Measurements from ENCODE around the gene TRIM33.

DNA sequence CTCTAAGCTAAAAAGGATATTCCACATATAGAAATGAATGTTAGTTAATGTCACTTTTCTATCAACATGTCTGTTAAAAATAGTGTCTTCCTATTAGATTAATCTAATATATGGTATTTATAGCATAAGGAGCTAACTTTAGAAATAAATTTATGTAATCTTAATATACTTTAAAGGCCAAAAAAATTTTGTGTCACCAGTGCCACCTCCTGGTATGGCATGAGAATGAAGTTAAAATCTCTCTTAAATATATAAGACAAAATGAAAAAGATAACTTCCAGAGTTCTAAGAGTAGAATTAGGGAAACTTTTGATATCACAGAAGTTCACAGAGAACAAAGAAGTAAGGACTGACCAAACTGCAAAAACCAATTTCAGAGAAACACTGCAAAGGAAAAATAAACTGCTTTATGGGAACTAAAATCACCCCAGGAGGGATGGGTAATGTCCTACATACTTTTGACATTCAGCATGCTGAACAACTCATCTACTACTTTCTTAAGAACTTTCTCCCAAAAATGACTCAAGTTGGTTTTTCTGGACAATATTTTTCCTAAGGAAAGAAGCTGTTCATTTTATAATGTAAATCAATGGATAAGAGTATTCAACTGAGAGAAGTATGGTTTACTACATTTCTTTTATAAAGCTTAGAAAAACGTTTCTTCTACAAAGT lies 82.8 kb downstream of the TRIM33 start:
- TF ChIP-seq, protein P1, sequence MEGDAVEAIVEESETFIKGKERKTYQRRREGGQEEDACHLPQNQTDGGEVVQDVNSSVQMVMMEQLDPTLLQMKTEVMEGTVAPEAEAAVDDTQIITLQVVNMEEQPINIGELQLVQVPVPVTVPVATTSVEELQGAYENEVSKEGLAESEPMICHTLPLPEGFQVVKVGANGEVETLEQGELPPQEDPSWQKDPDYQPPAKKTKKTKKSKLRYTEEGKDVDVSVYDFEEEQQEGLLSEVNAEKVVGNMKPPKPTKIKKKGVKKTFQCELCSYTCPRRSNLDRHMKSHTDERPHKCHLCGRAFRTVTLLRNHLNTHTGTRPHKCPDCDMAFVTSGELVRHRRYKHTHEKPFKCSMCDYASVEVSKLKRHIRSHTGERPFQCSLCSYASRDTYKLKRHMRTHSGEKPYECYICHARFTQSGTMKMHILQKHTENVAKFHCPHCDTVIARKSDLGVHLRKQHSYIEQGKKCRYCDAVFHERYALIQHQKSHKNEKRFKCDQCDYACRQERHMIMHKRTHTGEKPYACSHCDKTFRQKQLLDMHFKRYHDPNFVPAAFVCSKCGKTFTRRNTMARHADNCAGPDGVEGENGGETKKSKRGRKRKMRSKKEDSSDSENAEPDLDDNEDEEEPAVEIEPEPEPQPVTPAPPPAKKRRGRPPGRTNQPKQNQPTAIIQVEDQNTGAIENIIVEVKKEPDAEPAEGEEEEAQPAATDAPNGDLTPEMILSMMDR (conservative IDR thresholded peaks at IDR 0.05 in 1 of 2, IDR thresholded peaks at IDR 0.05 in 1 of 2; ENCODE audit: low read depth in 1 of 2, low read length in 2 of 2): peak; percentile 32 to 59
- no peak for TF ChIP-seq EZH2 (IDR thresholded peaks at IDR 0.05; ENCODE audit: low read length, missing control alignments)

All from fibroblast of lung (primary cell).